T-cell (primary cell): ENCODE results near the gene ITGAE. TPM values are rescaled to one million over a fixed set of nuclear protein-coding genes. Genes with fewer than 3 reads are reported as not detected.
"Not testable (repeated sequence)": the region's sequence is repeated elsewhere in the genome, so short reads cannot be mapped to it uniquely, and the experiment has no call there.

Source experiments
- ATAC-seq, 4 experiments: fragments of 200-7000 bp in 3 of 4; fragments of 150-1000 bp in 1 of 4; cut with Tn5 transposase; replicated peaks in 1 of 4; 1 replicate in 3 of 4; 2 replicates in 1 of 4; pipeline ENCODE4 v1.10.0; 2021; ENCODE audit warnings: moderate library complexity in 3 of 4, mild to moderate bottlenecking in 2 of 4, moderate number of reproducible peaks in 1 of 4
- CTCF ChIA-PET, 2 donors: fragments of 300-600 bp; sonication (Branson Sonifier 250); formaldehyde crosslinking; loops; one replicate each; lab custom pipeline; 2022; ENCODE audit warnings: antibody characterized with exemption in 2 of 2; lab: Charles Lee
- POLR2A ChIA-PET, 2 donors: fragments of 300-600 bp; sonication (Branson Sonifier 250); formaldehyde crosslinking; loops; one replicate each; lab custom pipeline; 2022; ENCODE audit warnings: antibody characterized with exemption in 2 of 2; lab: Charles Lee
- DNase-seq, 35 experiments: peaks; one replicate each; pipeline versions ENCODE4 v3.0.0 to v3.0.0-alpha.2; 2013 to 2023
- H3K27ac ChIP-seq: one replicate; pipeline ENCODE4 v1.5.1; 2013; ENCODE audit warnings: low read length
- H3K27me3 ChIP-seq, 2 experiments: replicated peaks in 1 of 2; 1 replicate in 1 of 2; 2 replicates in 1 of 2; pipeline versions ENCODE4 v1.6.1 to v1.7.0; 2013; ENCODE audit warnings: low read length in 1 of 2, mixed read lengths in 1 of 2; ENCODE audit not compliant: control insufficient read depth in 2 of 2, insufficient read depth in 2 of 2; ENCODE audit errors: extremely low read depth in 1 of 2
- H3K36me3 ChIP-seq, 2 donors: 1 replicate in 1 of 2; 2 replicates in 1 of 2; pipeline versions ENCODE4 v1.6.1 to v1.7.0; 2013; ENCODE audit warnings: low read length in 1 of 2; ENCODE audit not compliant: control insufficient read depth in 2 of 2, insufficient read depth in 1 of 2; ENCODE audit errors: extremely low read depth in 1 of 2
- H3K4me1 ChIP-seq, 2 experiments: 1 replicate in 1 of 2; 2 replicates in 1 of 2; pipeline versions ENCODE4 v1.6.1 to v1.7.0; 2013; ENCODE audit warnings: low read length in 2 of 2, mixed read lengths in 1 of 2; ENCODE audit not compliant: insufficient read depth in 2 of 2, control insufficient read depth in 1 of 2; ENCODE audit errors: extremely low read depth in 1 of 2
- H3K4me3 ChIP-seq, 2 donors: 1 replicate in 1 of 2; 2 replicates in 1 of 2; pipeline versions ENCODE4 v1.5.1 to v1.7.0; 2013; ENCODE audit warnings: mild to moderate bottlenecking in 2 of 2, low read length in 1 of 2, moderate library complexity in 1 of 2; ENCODE audit not compliant: control insufficient read depth in 1 of 2; ENCODE audit errors: extremely low read depth in 1 of 2
- H3K9me3 ChIP-seq: 2 replicates; pipeline ENCODE4 v1.7.0; 2013
- H3K27ac Mint-ChIP-seq, 2 donors: one replicate each; pipeline ENCODE4 v1.8.0; 2020 to 2021; ENCODE audit warnings: mild to moderate bottlenecking in 2 of 2, mixed read lengths in 2 of 2
- H3K27me3 Mint-ChIP-seq, 2 donors: one replicate each; pipeline ENCODE4 v1.8.0; 2021 to 2022; ENCODE audit warnings: mixed read lengths in 2 of 2
- H3K36me3 Mint-ChIP-seq: one replicate; pipeline ENCODE4 v1.8.0; 2021; ENCODE audit warnings: mixed read lengths
- H3K4me1 Mint-ChIP-seq, 3 donors: one replicate each; pipeline ENCODE4 v1.8.0; 2020 to 2022; ENCODE audit warnings: mixed read lengths in 3 of 3, mild to moderate bottlenecking in 1 of 3
- H3K4me3 Mint-ChIP-seq, 3 donors: one replicate each; pipeline ENCODE4 v1.8.0; 2020 to 2022; ENCODE audit warnings: mild to moderate bottlenecking in 3 of 3, mixed read lengths in 3 of 3, moderate library complexity in 3 of 3
- H3K9me3 Mint-ChIP-seq, 3 donors: one replicate each; pipeline ENCODE4 v1.8.0; 2020 to 2022; ENCODE audit warnings: mixed read lengths in 3 of 3
- WGBS: methylation state at CpG from one replicate; pipeline ENCODE4 v1.1.5; 2013; ENCODE audit warnings: missing lambda C conversion rate; ENCODE audit not compliant: insufficient coverage; 5-methylcytosine and 5-hydroxymethylcytosine counted together
- total RNA-seq, 35 experiments: library from RNA in 6 of 35; stranded (reverse) in 6 of 35; fragments of 120-200 nt in 1 of 35; gene quantifications; one replicate each; pipeline versions ENCODE4 v1.2.1 to v1.2.4 and lab custom pipeline; 2013 to 2026

Gene ITGAE
- total RNA-seq, 5 donors from 2014 or later (not counting 1 experiment from before 2014, with no cell fraction given): 13.0 to 40.0 (median 25.2) TPM

- no peaks in the 10 kb centered on the region for H3K36me3 ChIP-seq
- CTCF ChIA-PET: no interaction called here
- 80% methylated on average over 19 of the region's 26 CpGs for WGBS
- ATAC-seq (peak; percentile 25 to 63 (median 47)), DNase-seq (peak in 29 of 35 experiments; percentile 10 to 76 (median 37))
- peaks cover 3 to 44% of the 10 kb centered on the region in 2 experiments for H3K4me1 ChIP-seq
- no peaks in the 10 kb centered on the region for H3K9me3 ChIP-seq
- Mint-ChIP-seq H3K36me3 (no peaks in the 10 kb centered on the region), H3K4me3 (peak overlapping the region; percentile 34 to 56 (median 48)), H3K4me1 (peaks cover 34 to 63% (median 48%) of the 10 kb centered on the region in 3 donors), H3K27ac (peak overlapping the region; percentile 89 to 91), H3K9me3 (no peaks in the 10 kb centered on the region), H3K27me3 (no peaks in the 10 kb centered on the region)
- H3K27ac ChIP-seq: peak overlapping the region; percentile 42
- H3K27me3 ChIP-seq: no peaks in the 10 kb centered on the region
- H3K4me3 ChIP-seq: no peak overlapping the region
- POLR2A ChIA-PET: interaction anchor here in 1 of 2 donors (0.6 kb wide), 1 partner anchor 12 kb away, joined by 3 read pairs; no protein-coding TSS in a partner anchor
Observed at GRCh38 chr17:3794557-3795389, 6.2 kb downstream of the ITGAE start.

DNA sequence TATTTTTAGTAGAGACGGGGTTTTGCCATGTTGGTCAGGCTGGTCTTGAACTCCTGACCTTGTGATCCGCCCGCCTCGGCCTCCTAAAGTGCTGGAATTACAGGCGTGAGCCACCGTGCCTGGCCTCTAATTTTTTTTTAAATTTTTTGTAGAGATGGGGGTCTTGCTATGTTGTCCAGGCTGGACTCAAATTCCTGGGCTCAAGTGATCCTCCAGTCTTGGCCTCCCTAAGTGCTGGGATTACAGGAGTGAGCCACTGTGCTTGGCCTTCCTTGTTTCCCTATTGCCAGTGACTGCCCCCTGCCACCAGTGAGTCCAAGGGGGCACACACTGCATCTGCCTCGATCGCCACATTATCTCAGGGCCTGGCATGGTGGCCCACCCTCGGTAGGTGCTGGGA, 6.8 kb downstream of the ITGAE start:
- peaks cover 36 to 63% (median 52%) of the 10 kb centered on the region in 3 donors for H3K4me1 Mint-ChIP-seq
- POLR2A ChIA-PET: interaction anchor here in 1 of 2 donors (0.6 kb wide), 1 partner anchor 24 kb away, joined by 4 read pairs; no protein-coding TSS in a partner anchor
- H3K4me1 ChIP-seq: peaks cover 3 to 44% of the 10 kb centered on the region in 2 experiments
- H3K27me3 Mint-ChIP-seq, H3K9me3 Mint-ChIP-seq, H3K36me3 ChIP-seq, ATAC-seq, H3K27me3 ChIP-seq, CTCF ChIA-PET, H3K27ac ChIP-seq, H3K36me3 Mint-ChIP-seq, DNase-seq, H3K4me3 ChIP-seq, H3K4me3 Mint-ChIP-seq, H3K9me3 ChIP-seq: not testable (repeated sequence)
- H3K27ac Mint-ChIP-seq: peak overlapping the region in 1 of 2 donors; percentile 11
- WGBS: 94% methylated on average over 5 of the region's 9 CpGs

DNA sequence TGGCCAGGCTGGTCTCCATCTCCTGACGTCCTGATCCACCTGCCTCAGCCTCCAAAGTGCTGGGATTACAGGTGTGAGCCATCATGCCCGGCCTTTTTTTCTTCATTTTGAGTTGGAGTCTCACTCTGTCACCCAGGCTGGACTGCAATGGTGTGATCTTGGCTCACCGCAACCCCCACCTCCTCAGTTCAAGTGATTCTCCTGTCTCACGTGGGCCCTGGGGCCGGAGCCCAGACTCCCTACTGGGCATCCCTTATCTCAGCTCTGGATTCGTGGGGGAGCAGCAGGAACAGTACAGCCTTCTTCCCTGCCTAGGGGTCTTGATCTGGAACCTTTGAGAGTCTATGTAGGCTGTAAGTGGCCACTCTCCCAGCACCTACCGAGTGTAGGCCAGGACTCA, 7.7 kb downstream of the ITGAE start:
- WGBS: 91% methylated on average over 2 of the region's 7 CpGs
- DNase-seq, H3K36me3 Mint-ChIP-seq, CTCF ChIA-PET, H3K27ac Mint-ChIP-seq, H3K9me3 ChIP-seq, H3K27ac ChIP-seq, H3K9me3 Mint-ChIP-seq, ATAC-seq, H3K4me3 Mint-ChIP-seq, H3K27me3 ChIP-seq, H3K27me3 Mint-ChIP-seq, H3K4me3 ChIP-seq, H3K36me3 ChIP-seq: not testable (repeated sequence)
- POLR2A ChIA-PET: interaction anchor here in 1 of 2 donors (0.6 kb wide), 1 partner anchor 23 kb away, joined by 4 read pairs; no protein-coding TSS in a partner anchor
- H3K4me1 Mint-ChIP-seq: peaks cover 32 to 59% (median 48%) of the 10 kb centered on the region in 3 donors
- H3K4me1 ChIP-seq: peaks cover 3 to 50% of the 10 kb centered on the region in 2 experiments

GRCh38 chr17:3792481-3792880, 8.5 kb downstream of the ITGAE start:
- H3K4me3 Mint-ChIP-seq: no peak overlapping the region
- no peaks in the 10 kb centered on the region for H3K9me3 Mint-ChIP-seq
- Histone ChIP-seq H3K27me3 (no peaks in the 10 kb centered on the region), H3K9me3 (no peaks in the 10 kb centered on the region), H3K4me3 (no peak overlapping the region), H3K27ac (no peak overlapping the region), H3K36me3 (no peaks in the 10 kb centered on the region), H3K4me1 (peaks cover 5 to 52% of the 10 kb centered on the region in 2 experiments)
- DNase-seq: no peak
- H3K36me3 Mint-ChIP-seq: no peaks in the 10 kb centered on the region
- POLR2A ChIA-PET: no interaction called here
- H3K27me3 Mint-ChIP-seq: no peaks in the 10 kb centered on the region
- H3K27ac Mint-ChIP-seq: no peak overlapping the region
- CTCF ChIA-PET: no interaction called here
- peaks cover 30 to 60% (median 52%) of the 10 kb centered on the region in 3 donors for H3K4me1 Mint-ChIP-seq
- ATAC-seq: no peak
- WGBS: 93% methylated on average over 3 of the region's 6 CpGs

DNA sequence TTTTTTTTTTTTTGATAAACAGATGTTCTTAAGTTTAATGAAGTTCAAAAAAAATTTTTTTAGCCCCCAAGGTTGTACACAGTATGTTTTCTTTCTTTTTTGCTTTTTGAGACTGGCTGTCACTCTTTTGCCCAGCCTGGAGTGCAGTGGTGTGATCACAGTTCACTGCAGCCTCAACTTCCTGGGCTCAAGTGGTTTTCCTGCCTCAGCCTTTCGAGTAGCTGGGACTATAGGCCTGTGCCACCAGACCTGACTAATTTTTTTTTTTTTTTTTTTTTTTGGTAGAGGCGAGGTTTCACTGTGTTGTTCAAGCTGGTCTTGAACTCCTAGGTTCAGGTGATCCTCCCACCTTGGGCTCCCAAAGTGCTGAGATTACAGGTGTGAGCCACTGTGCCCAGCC, 12.8 kb downstream of the ITGAE start:
- Histone ChIP-seq H3K36me3 (no peaks in the 10 kb centered on the region), H3K27me3 (no peaks in the 10 kb centered on the region), H3K9me3 (no peaks in the 10 kb centered on the region), H3K27ac (no peak overlapping the region), H3K4me1 (peaks cover 2 to 27% of the 10 kb centered on the region in 2 experiments), H3K4me3 (no peak overlapping the region)
- peaks cover 17 to 42% (median 31%) of the 10 kb centered on the region in 3 donors for H3K4me1 Mint-ChIP-seq
- H3K4me3 Mint-ChIP-seq: no peak overlapping the region
- ATAC-seq: peak in 3 of 4 experiments; percentile 26 to 53 (median 47)
- DNase-seq: peak in 3 of 35 experiments; percentile 19 to 57 (median 33)
- POLR2A ChIA-PET: interaction anchor here in 1 of 2 donors (0.6 kb wide), 1 partner anchor 67 kb away, joined by 6 read pairs; no protein-coding TSS in a partner anchor
- no peaks in the 10 kb centered on the region for H3K9me3 Mint-ChIP-seq
- H3K27ac Mint-ChIP-seq: peak overlapping the region in 1 of 2 donors; percentile 36
- H3K36me3 Mint-ChIP-seq: no peaks in the 10 kb centered on the region
- CTCF ChIA-PET: interaction anchor here in 1 of 2 donors (0.6 to 0.7 kb wide), 2 partner anchors 57 to 289 kb away, joined by 4 to 12 read pairs; no protein-coding TSS in a partner anchor
- no peaks in the 10 kb centered on the region for H3K27me3 Mint-ChIP-seq
- WGBS: no CpG with 5 or more reads among the region's 2 CpGs

DNA sequence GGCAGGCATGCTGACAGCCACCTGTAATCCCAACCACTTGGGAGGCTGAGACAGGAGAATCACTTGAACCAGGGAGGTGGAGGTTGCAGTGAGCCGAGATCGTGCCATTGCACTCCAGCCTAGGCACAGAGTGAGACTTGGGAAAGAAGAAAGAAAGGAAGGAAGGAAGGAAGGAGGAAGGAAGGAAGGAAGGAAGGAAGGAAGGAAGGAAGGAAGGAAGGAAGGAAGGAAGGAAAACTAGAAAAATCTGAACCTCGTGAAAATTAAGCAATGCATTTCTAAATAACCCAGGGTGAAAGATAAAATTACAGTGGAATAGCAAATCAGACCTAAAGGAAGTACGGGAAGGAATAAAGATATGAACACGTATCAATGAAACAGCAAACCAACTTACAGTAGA, 15.7 kb downstream of the ITGAE start:
- H3K27ac Mint-ChIP-seq, POLR2A ChIA-PET, DNase-seq, H3K36me3 Mint-ChIP-seq, H3K9me3 Mint-ChIP-seq, H3K27me3 ChIP-seq, H3K27ac ChIP-seq, H3K27me3 Mint-ChIP-seq, CTCF ChIA-PET, H3K9me3 ChIP-seq, ATAC-seq, H3K36me3 ChIP-seq, H3K4me3 ChIP-seq, H3K4me3 Mint-ChIP-seq: not testable (repeated sequence)
- WGBS: no CpG with 5 or more reads among the region's 5 CpGs
- H3K4me1 ChIP-seq: peaks cover 2 to 20% of the 10 kb centered on the region in 2 experiments
- H3K4me1 Mint-ChIP-seq: peaks cover 13 to 26% (median 19%) of the 10 kb centered on the region in 3 donors
